Naive thymus-derived CD8-positive, alpha-beta T cell (primary cell): ENCODE results near the gene LYST. TPM values are rescaled to one million over a fixed set of nuclear protein-coding genes. Genes with fewer than 3 reads are reported as not detected.
A peak's percentile ranks its signal among the peaks of the same experiment; 100 is the strongest.

Experiments used
- ATAC-seq, 2 donors: fragments of 150-1000 bp; cut with Tn5 transposase in 1 of 2; sonication (Bioruptor Pico), chemical (Tn5 transposase) in 1 of 2; 1 replicate in 1 of 2; 2 replicates in 1 of 2; pipeline ENCODE4 v1.10.0; 2021; ENCODE audit warnings: mild to moderate bottlenecking in 2 of 2, moderate library complexity in 2 of 2
- POLR2A ChIA-PET: fragments of 350-600 bp; sonication (Branson Sonifier 250); formaldehyde crosslinking; loops from one replicate; lab custom pipeline; 2021; ENCODE audit warnings: antibody characterized with exemption; lab: Charles Lee
- DNase-seq, 10 donors: peaks; one replicate each; pipeline versions ENCODE4 v3.0.0 to v3.0.0-alpha.2; 2020 to 2022
- H3K27ac Mint-ChIP-seq, 10 donors: one replicate each; pipeline ENCODE4 v1.8.0; 2020 to 2022; ENCODE audit warnings: mild to moderate bottlenecking in 10 of 10, mixed read lengths in 10 of 10, moderate library complexity in 4 of 10, inconsistent platforms in 1 of 10
- H3K27me3 Mint-ChIP-seq, 5 donors: one replicate each; pipeline ENCODE4 v1.8.0; 2021 to 2022; ENCODE audit warnings: mixed read lengths in 5 of 5
- H3K36me3 Mint-ChIP-seq, 3 donors: one replicate each; pipeline ENCODE4 v1.8.0; 2020 to 2022; ENCODE audit warnings: mixed read lengths in 3 of 3, mild to moderate bottlenecking in 2 of 3, inconsistent platforms in 1 of 3
- H3K4me1 Mint-ChIP-seq, 4 donors: one replicate each; pipeline ENCODE4 v1.8.0; 2021 to 2022; ENCODE audit warnings: mixed read lengths in 4 of 4
- H3K4me3 Mint-ChIP-seq, 10 donors: one replicate each; pipeline ENCODE4 v1.8.0; 2020 to 2022; ENCODE audit warnings: mild to moderate bottlenecking in 10 of 10, mixed read lengths in 10 of 10, moderate library complexity in 6 of 10, inconsistent platforms in 1 of 10
- H3K9me3 Mint-ChIP-seq, 9 donors: one replicate each; pipeline ENCODE4 v1.8.0; 2020 to 2022; ENCODE audit warnings: mixed read lengths in 9 of 9, mild to moderate bottlenecking in 3 of 9, inconsistent platforms in 1 of 9, moderate library complexity in 1 of 9
- polyA plus RNA-seq, 3 donors: library from polyadenylated mRNA; unstranded; fragments of 300-500 nt; fragmentation: Illumina TruSeq; gene quantifications; one replicate each; pipeline ENCODE4 v1.2.3, GENCODE V29; 2021
- total RNA-seq, 8 experiments: library from RNA in 2 of 8; stranded (reverse) in 2 of 8; gene quantifications; one replicate each; pipeline ENCODE4 v1.2.3 and lab custom pipeline; 2021 to 2026

LYST gene
- total and polyA plus RNA-seq, 5 experiments from 2014 or later: 6.4 to 27.2 (median 10.9) TPM

- no peaks in the 10 kb centered on the region for H3K27me3 Mint-ChIP-seq
- no peaks in the 10 kb centered on the region for H3K9me3 Mint-ChIP-seq
- POLR2A ChIA-PET: no interaction called here
- no peak for ATAC-seq
- H3K4me3 Mint-ChIP-seq: peak overlapping the region in 1 of 10 donors; percentile 44
- H3K27ac Mint-ChIP-seq: no peak overlapping the region
- no peaks in the 10 kb centered on the region for H3K36me3 Mint-ChIP-seq
- peaks cover 1 to 54% (median 4%) of the 10 kb centered on the region in 4 donors for H3K4me1 Mint-ChIP-seq
- DNase-seq: no peak
Observed at GRCh38 chr1:235881930-235882700, 15.4 kb upstream of the LYST start.

- peak overlapping the region in 3 of 10 donors; percentile 10 to 44 (median 14) for H3K27ac Mint-ChIP-seq
- H3K27me3 Mint-ChIP-seq: no peaks in the 10 kb centered on the region
- no peak for ATAC-seq
- H3K9me3 Mint-ChIP-seq: no peaks in the 10 kb centered on the region
- no peak for DNase-seq
- H3K4me1 Mint-ChIP-seq: peaks cover 1 to 78% (median 22%) of the 10 kb centered on the region in 4 donors
- H3K4me3 Mint-ChIP-seq: peak overlapping the region in 1 of 10 donors; percentile 40
- POLR2A ChIA-PET: no interaction called here
- H3K36me3 Mint-ChIP-seq: no peaks in the 10 kb centered on the region
Observed at GRCh38 chr1:235878082-235878811, 11.5 kb upstream of the LYST start.

DNA sequence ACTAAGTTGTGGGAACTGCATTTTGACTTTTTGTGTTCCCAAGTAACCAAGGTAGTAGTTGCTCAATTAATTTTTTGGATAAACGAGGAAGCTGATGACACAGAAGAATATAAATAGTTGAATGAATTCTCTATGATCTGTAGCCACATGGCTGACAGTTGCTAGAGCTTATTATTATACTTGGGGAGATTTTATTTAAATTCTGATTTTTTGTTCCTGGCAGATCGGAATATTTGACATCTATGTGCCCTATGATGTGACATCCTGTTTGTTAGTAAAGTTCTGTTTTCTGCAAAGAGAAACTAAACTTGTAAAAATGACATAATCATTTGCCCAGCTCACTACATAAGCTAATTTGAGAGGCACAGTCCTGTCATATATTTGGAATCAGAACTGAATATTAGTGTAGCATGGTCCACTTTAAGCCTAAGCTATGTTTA lies 9.7 kb upstream of the LYST start:
- H3K27ac Mint-ChIP-seq: peak overlapping the region; percentile 41 to 85 (median 60)
- H3K4me3 Mint-ChIP-seq: peak overlapping the region in 6 of 10 donors; percentile 9 to 63 (median 35)
- peaks cover 1 to 89% (median 33%) of the 10 kb centered on the region in 4 donors for H3K4me1 Mint-ChIP-seq
- ATAC-seq (peak; percentile 45 to 61), DNase-seq (no peak)
- no peaks in the 10 kb centered on the region for H3K27me3 Mint-ChIP-seq
- no peaks in the 10 kb centered on the region for H3K36me3 Mint-ChIP-seq
- POLR2A ChIA-PET: interaction anchor here (1.1 kb wide), 1 partner anchor 11 kb away, joined by 5 read pairs; no protein-coding TSS in a partner anchor
- no peaks in the 10 kb centered on the region for H3K9me3 Mint-ChIP-seq

- Mint-ChIP-seq H3K4me1 (peaks cover 1 to 79% (median 34%) of the 10 kb centered on the region in 4 donors), H3K27me3 (no peaks in the 10 kb centered on the region), H3K27ac (peak overlapping the region in 1 of 10 donors; percentile 27), H3K9me3 (no peaks in the 10 kb centered on the region), H3K36me3 (no peaks in the 10 kb centered on the region), H3K4me3 (no peak overlapping the region)
- no peak for DNase-seq
- POLR2A ChIA-PET: interaction anchor here (1.2 kb wide), 1 partner anchor 9 kb away, joined by 3 read pairs; no protein-coding TSS in a partner anchor
- no peak for ATAC-seq
Observed at GRCh38 chr1:235875036-235875597, 8.4 kb upstream of the LYST start.

- H3K9me3 Mint-ChIP-seq: no peaks in the 10 kb centered on the region
- H3K4me3 Mint-ChIP-seq: peak overlapping the region in 1 of 10 donors; percentile 65
- H3K4me1 Mint-ChIP-seq: peaks cover 4 to 77% (median 38%) of the 10 kb centered on the region in 4 donors
- DNase-seq: no peak
- no peaks in the 10 kb centered on the region for H3K36me3 Mint-ChIP-seq
- H3K27me3 Mint-ChIP-seq: no peaks in the 10 kb centered on the region
- H3K27ac Mint-ChIP-seq: peak overlapping the region in 5 of 10 donors; percentile 2 to 89 (median 47)
- POLR2A ChIA-PET: interaction anchor here (1.2 kb wide), 1 partner anchor 9 kb away, joined by 3 read pairs; no protein-coding TSS in a partner anchor
- no peak for ATAC-seq
Observed at GRCh38 chr1:235874261-235874660, 7.6 kb upstream of the LYST start.

GRCh38 chr1:235873571-235873970 lies 6.9 kb upstream of the LYST start:
- H3K4me3 Mint-ChIP-seq: peak overlapping the region in 4 of 10 donors; percentile 0 to 65 (median 43)

GRCh38 chr1:235873045-235873444 lies 6.3 kb upstream of the LYST start:
- DNase-seq (no peak), ATAC-seq (peak in 1 of 2 donors; percentile 21)
- Mint-ChIP-seq H3K27me3 (no peaks in the 10 kb centered on the region), H3K9me3 (no peaks in the 10 kb centered on the region), H3K27ac (peak overlapping the region; percentile 6 to 89 (median 70)), H3K4me1 (peaks cover 4 to 70% (median 43%) of the 10 kb centered on the region in 4 donors), H3K4me3 (peak overlapping the region in 6 of 10 donors; percentile 0 to 65 (median 32)), H3K36me3 (no peaks in the 10 kb centered on the region)
- POLR2A ChIA-PET: no interaction called here

More at GRCh38 chr1:235873571-235873970, 6.9 kb upstream of the LYST start:
- Mint-ChIP-seq H3K27ac (peak overlapping the region in 6 of 10 donors; percentile 2 to 89 (median 82)), H3K9me3 (no peaks in the 10 kb centered on the region), H3K36me3 (no peaks in the 10 kb centered on the region), H3K27me3 (no peaks in the 10 kb centered on the region), H3K4me1 (peaks cover 4 to 70% (median 39%) of the 10 kb centered on the region in 4 donors)
- POLR2A ChIA-PET: no interaction called here
- ATAC-seq (no peak), DNase-seq (no peak)

GRCh38 chr1:235872270-235872669 lies 5.6 kb upstream of the LYST start:
- ATAC-seq (no peak), DNase-seq (no peak)
- no peaks in the 10 kb centered on the region for H3K27me3 Mint-ChIP-seq
- H3K27ac Mint-ChIP-seq: peak overlapping the region in 5 of 10 donors; percentile 18 to 89 (median 43)
- peak overlapping the region in 1 of 10 donors; percentile 10 for H3K4me3 Mint-ChIP-seq
- POLR2A ChIA-PET: interaction anchor here (0.7 kb wide), 2 partner anchors 82 to 1261 kb away, joined by 5 read pairs; no protein-coding TSS in a partner anchor
- no peaks in the 10 kb centered on the region for H3K9me3 Mint-ChIP-seq
- no peaks in the 10 kb centered on the region for H3K36me3 Mint-ChIP-seq
- peaks cover 4 to 72% (median 49%) of the 10 kb centered on the region in 4 donors for H3K4me1 Mint-ChIP-seq

GRCh38 chr1:235867903-235868469 lies 1.3 kb upstream of the LYST start:
- Mint-ChIP-seq H3K4me1 (peaks cover 21 to 66% (median 55%) of the 10 kb centered on the region in 4 donors), H3K27me3 (no peaks in the 10 kb centered on the region), H3K4me3 (peak overlapping the region; percentile 89 to 99 (median 96)), H3K9me3 (no peaks in the 10 kb centered on the region), H3K36me3 (no peaks in the 10 kb centered on the region), H3K27ac (peak overlapping the region; percentile 94 to 100 (median 99))
- POLR2A ChIA-PET: interaction anchor here (0.9 to 5.0 kb wide), 7 partner anchors 11 to 364 kb away, joined by 3 to 42 read pairs (median 5); partner anchors contain the start of gene B3GALNT2
- peak; percentile 48 to 58 for ATAC-seq
- DNase-seq: peak; percentile 13 to 91 (median 73)

- POLR2A ChIA-PET: interaction anchor here (0.9 to 5.0 kb wide), 11 partner anchors 10 to 363 kb away, joined by 3 to 42 read pairs (median 7); partner anchors contain the start of gene B3GALNT2
- ATAC-seq: peak; percentile 65 to 74
- peaks cover 21 to 65% (median 55%) of the 10 kb centered on the region in 4 donors for H3K4me1 Mint-ChIP-seq
Observed at GRCh38 chr1:235866913-235867845, 473 bp upstream of the LYST start.

More at GRCh38 chr1:235866913-235867845, 473 bp upstream of the LYST start:
- H3K27ac Mint-ChIP-seq: peak overlapping the region; percentile 94 to 100 (median 99)
- H3K9me3 Mint-ChIP-seq: no peaks in the 10 kb centered on the region
- peak overlapping the region; percentile 89 to 99 (median 96) for H3K4me3 Mint-ChIP-seq
- no peaks in the 10 kb centered on the region for H3K36me3 Mint-ChIP-seq
- DNase-seq: peak; percentile 97 to 100 (median 98)
- no peaks in the 10 kb centered on the region for H3K27me3 Mint-ChIP-seq
